Cardiac fibroblast (primary cell): ENCODE measurements around the gene RXFP3.
A peak's percentile ranks its signal among the peaks of the same experiment; 100 is the strongest.

ENCODE experiments used
- DNase-seq, 2 donors: peaks; one replicate each; pipeline versions ENCODE4 v3.0.0 to v3.0.0-alpha.2; 2010; ENCODE audit warnings: low read depth in 2 of 2
- H3K4me3 ChIP-seq, 2 donors: replicated peaks in 1 of 2; 1 replicate in 1 of 2; 2 replicates in 1 of 2; pipeline ENCODE4 v1.5.1; 2011; ENCODE audit warnings: low read depth in 2 of 2, low read length in 2 of 2, mild to moderate bottlenecking in 2 of 2, moderate library complexity in 1 of 2
- CTCF ChIP-seq: IDR thresholded peaks from one replicate; pipeline ENCODE4 v1.5.1; 2011; ENCODE audit warnings: low read depth, mild to moderate bottlenecking, low read length, inconsistent platforms

The RXFP3 gene

GRCh38 chr5:33980030-33980429, 43.8 kb downstream of the RXFP3 start:
- no peak for TF ChIP-seq CTCF
- DNase-seq = no peak
- H3K4me3 ChIP-seq = no peak overlapping the region

- H3K4me3 ChIP-seq = no peak overlapping the region
- peak; percentile 22 to 55 for DNase-seq
- TF ChIP-seq CTCF = no peak
These were observed 45.4 kb downstream of the RXFP3 start for GRCh38 chr5:33981408-33982162.

- DNase-seq = no peak
- no peak for TF ChIP-seq CTCF
- H3K4me3 ChIP-seq = no peak overlapping the region
These were observed 48.0 kb downstream of the RXFP3 start for GRCh38 chr5:33984178-33984577.

- no peak for TF ChIP-seq CTCF
- no peak within 1 kb of the TSS for H3K4me3 ChIP-seq
- peak in 1 of 2 donors; percentile 23 for DNase-seq
These were observed 48.5 kb downstream of the RXFP3 start, which contains the start of gene SLC45A2 for GRCh38 chr5:33984671-33985124. Gene SLC45A2, minus strand, starts transcription at chr5:33984693. Its CDS starts 110 bp downstream, at chr5:33984583.

- H3K4me3 ChIP-seq = no peak overlapping the region
- DNase-seq = no peak
- TF ChIP-seq CTCF = no peak
These were observed 49.3 kb downstream of the RXFP3 start for GRCh38 chr5:33985447-33985846.
